KMS-11 (cell line): Measurements from ENCODE around the gene OR13A1.

Experiments
- H2AFZ ChIP-seq: fragments of 200-600 bp; sonication (generic); 2 replicates; pipeline ENCODE4 v1.6.1; 2016; ENCODE audit warnings: antibody characterized with exemption, mixed run types, low read depth
- H3K27ac ChIP-seq: fragments of 200-600 bp; sonication (generic); 2 replicates; pipeline ENCODE4 v1.6.1; 2016; ENCODE audit warnings: mild to moderate bottlenecking, mixed run types
- H3K27me3 ChIP-seq: fragments of 200-600 bp; sonication (generic); 2 replicates; pipeline ENCODE4 v1.6.1; 2017; ENCODE audit warnings: mild to moderate bottlenecking, low read depth, mixed run types, moderate library complexity; ENCODE audit not compliant: insufficient read depth
- H3K36me3 ChIP-seq: fragments of 200-600 bp; sonication (generic); 2 replicates; pipeline ENCODE4 v1.6.1; 2017; ENCODE audit warnings: mild to moderate bottlenecking, mixed run types; ENCODE audit not compliant: insufficient read depth
- H3K4me1 ChIP-seq: fragments of 200-600 bp; sonication (generic); 2 replicates; pipeline ENCODE4 v1.6.1; 2016; ENCODE audit warnings: mild to moderate bottlenecking, low read depth, mixed run types; ENCODE audit not compliant: poor library complexity, severe bottlenecking
- H3K4me2 ChIP-seq: fragments of 200-600 bp; sonication (generic); 2 replicates; pipeline ENCODE4 v1.7.0; 2016; ENCODE audit warnings: mild to moderate bottlenecking, mixed run types
- H3K4me3 ChIP-seq: fragments of 200-600 bp; sonication (generic); IDR thresholded peaks from 2 replicates; pipeline ENCODE4 v1.6.1; 2017; ENCODE audit warnings: low read depth, low read length, mixed read lengths; ENCODE audit not compliant: insufficient read depth
- H3K79me2 ChIP-seq: fragments of 200-600 bp; sonication (generic); 2 replicates; pipeline ENCODE4 v1.6.1; 2016; ENCODE audit warnings: low read depth, mixed run types; ENCODE audit not compliant: insufficient read depth
- H3K9ac ChIP-seq: fragments of 200-600 bp; sonication (generic); 2 replicates; pipeline ENCODE4 v1.6.1; 2016; ENCODE audit warnings: mild to moderate bottlenecking, mixed run types
- H4K20me1 ChIP-seq: fragments of 200-600 bp; sonication (generic); 2 replicates; pipeline ENCODE4 v1.6.1; 2016; ENCODE audit warnings: mild to moderate bottlenecking, mixed run types; ENCODE audit not compliant: insufficient read depth
- CTCF ChIP-seq: fragments of 200-600 bp; sonication (generic); conservative IDR thresholded peaks from 2 replicates; pipeline ENCODE4 v1.6.1; 2017; ENCODE audit warnings: low read depth, mild to moderate bottlenecking, antibody characterized with exemption, low read length, moderate library complexity, mixed read lengths

OR13A1 gene

GRCh38 chr10:45325116-45325515 is 9.7 kb upstream of the OR13A1 start:
- Histone ChIP-seq H4K20me1 (no peaks in the 10 kb centered on the region), H3K36me3 (no peaks in the 10 kb centered on the region), H3K9ac (no peak overlapping the region), H2AFZ (no peak overlapping the region), H3K27me3 (no peaks in the 10 kb centered on the region), H3K4me2 (no peak overlapping the region), H3K27ac (no peak overlapping the region), H3K4me1 (peaks cover 11% of the 10 kb centered on the region), H3K4me3 (no peak overlapping the region), H3K79me2 (no peaks in the 10 kb centered on the region)
- no peak for TF ChIP-seq CTCF

- no peak overlapping the region for H3K9ac ChIP-seq
- H4K20me1 ChIP-seq, result no peaks in the 10 kb centered on the region
- H2AFZ ChIP-seq, result no peak overlapping the region
- no peaks in the 10 kb centered on the region for H3K79me2 ChIP-seq
- H3K4me1 ChIP-seq, result peaks cover 7% of the 10 kb centered on the region
- H3K27ac ChIP-seq, result no peak overlapping the region
- H3K4me2 ChIP-seq, result no peak overlapping the region
- no peaks in the 10 kb centered on the region for H3K36me3 ChIP-seq
- no peak for TF ChIP-seq CTCF
- H3K4me3 ChIP-seq, result no peak overlapping the region
- no peaks in the 10 kb centered on the region for H3K27me3 ChIP-seq
These were observed 4.3 kb upstream of the OR13A1 start for GRCh38 chr10:45319702-45320101.

GRCh38 chr10:45313264-45313873 is 2.0 kb downstream of the OR13A1 start:
- no peaks in the 10 kb centered on the region for H3K36me3 ChIP-seq
- H3K4me2 ChIP-seq, result no peak overlapping the region
- H3K4me3 ChIP-seq, result no peak overlapping the region
- H3K27ac ChIP-seq, result no peak overlapping the region
- H3K4me1 ChIP-seq, result no peaks in the 10 kb centered on the region
- no peaks in the 10 kb centered on the region for H3K79me2 ChIP-seq
- H3K9ac ChIP-seq, result no peak overlapping the region
- no peak for TF ChIP-seq CTCF
- no peaks in the 10 kb centered on the region for H3K27me3 ChIP-seq
- H2AFZ ChIP-seq, result no peak overlapping the region
- H4K20me1 ChIP-seq, result no peaks in the 10 kb centered on the region

GRCh38 chr10:45308707-45309106 is 6.7 kb downstream of the OR13A1 start:
- H2AFZ ChIP-seq, result no peak overlapping the region
- no peak overlapping the region for H3K4me3 ChIP-seq
- no peak overlapping the region for H3K4me2 ChIP-seq
- H4K20me1 ChIP-seq, result no peaks in the 10 kb centered on the region
- H3K79me2 ChIP-seq, result no peaks in the 10 kb centered on the region
- H3K4me1 ChIP-seq, result no peaks in the 10 kb centered on the region
- no peaks in the 10 kb centered on the region for H3K27me3 ChIP-seq
- no peak for TF ChIP-seq CTCF
- H3K27ac ChIP-seq, result no peak overlapping the region
- no peak overlapping the region for H3K9ac ChIP-seq
- H3K36me3 ChIP-seq, result no peaks in the 10 kb centered on the region
